GM23338 (cell line): ENCODE measurements around the gene MBD5. TPM values are rescaled to one million over a fixed set of nuclear protein-coding genes. Genes with fewer than 3 reads are reported as not detected.

Experiments
- ATAC-seq: fragments of 200-7000 bp; cut with Tn5 transposase; 3 replicates; pipeline ENCODE4 v1.9.1; 2020
- DNase-seq: peaks from one replicate; pipeline ENCODE4 v3.0.0-alpha.2; 2015; ENCODE audit warnings: low spot score
- H2AFZ ChIP-seq: fragments of 200-600 bp; sonication (generic); 2 replicates; pipeline ENCODE4 v1.8.0; 2016; ENCODE audit warnings: antibody characterized with exemption, mild to moderate bottlenecking, moderate library complexity
- H3F3A ChIP-seq: fragments of 200-600 bp; sonication (generic); replicated peaks from 2 replicates; pipeline ENCODE4 v1.8.0; 2017; ENCODE audit warnings: antibody characterized with exemption, mixed run types, low read depth
- H3K27ac ChIP-seq: fragments of 200-600 bp; sonication (generic); 2 replicates; pipeline ENCODE4 v1.6.1; 2016; ENCODE audit warnings: low read depth
- H3K27me3 ChIP-seq: fragments of 200-600 bp; sonication (generic); 2 replicates; pipeline ENCODE4 v1.8.0; 2016; ENCODE audit warnings: mild to moderate bottlenecking, mixed run types, moderate library complexity; ENCODE audit not compliant: insufficient read depth
- H3K36me3 ChIP-seq: fragments of 200-600 bp; sonication (generic); 2 replicates; pipeline ENCODE4 v1.8.0; 2016; ENCODE audit warnings: mild to moderate bottlenecking; ENCODE audit not compliant: insufficient read depth
- H3K4me1 ChIP-seq: fragments of 200-600 bp; sonication (generic); 2 replicates; pipeline ENCODE4 v1.8.0; 2016; ENCODE audit warnings: mild to moderate bottlenecking, moderate library complexity; ENCODE audit not compliant: insufficient read depth
- H3K4me2 ChIP-seq: fragments of 200-600 bp; sonication (generic); 2 replicates; pipeline ENCODE4 v1.7.1; 2017; ENCODE audit warnings: mixed run types
- H3K4me3 ChIP-seq: fragments of 200-600 bp; sonication (generic); 2 replicates; pipeline ENCODE4 v1.6.1; 2016; ENCODE audit warnings: mixed run types
- H3K79me2 ChIP-seq: fragments of 200-600 bp; sonication (generic); replicated peaks from 2 replicates; pipeline ENCODE4 v1.8.0; 2017; ENCODE audit warnings: mild to moderate bottlenecking; ENCODE audit not compliant: insufficient read depth
- H3K9me2 ChIP-seq: fragments of 200-600 bp; sonication (generic); 2 replicates; pipeline ENCODE4 v1.8.0; 2017; ENCODE audit not compliant: insufficient read depth
- H4K20me1 ChIP-seq: fragments of 200-600 bp; sonication (generic); replicated peaks from 2 replicates; pipeline ENCODE4 v1.8.0; 2017; ENCODE audit warnings: mild to moderate bottlenecking; ENCODE audit not compliant: insufficient read depth
- H3K27ac Mint-ChIP-seq: 2 replicates; pipeline ENCODE4 v1.8.0; 2020; ENCODE audit warnings: inconsistent platforms, mild to moderate bottlenecking, moderate library complexity, mixed read lengths
- H3K27me3 Mint-ChIP-seq: 3 replicates; pipeline ENCODE4 v1.8.0; 2022; ENCODE audit warnings: low read depth, mild to moderate bottlenecking, moderate library complexity, mixed read lengths, inconsistent platforms; ENCODE audit not compliant: insufficient read depth, poor library complexity
- H3K36me3 Mint-ChIP-seq: 3 replicates; pipeline ENCODE4 v1.8.0; 2021; ENCODE audit warnings: low read depth, mild to moderate bottlenecking, inconsistent platforms, moderate library complexity, mixed read lengths
- H3K4me1 Mint-ChIP-seq: 3 replicates; pipeline ENCODE4 v1.8.0; 2020; ENCODE audit warnings: mild to moderate bottlenecking, inconsistent platforms, mixed read lengths
- H3K4me3 Mint-ChIP-seq: 3 replicates; pipeline ENCODE4 v1.8.0; 2021; ENCODE audit warnings: moderate library complexity, mild to moderate bottlenecking, inconsistent platforms, mixed read lengths
- H3K9me3 Mint-ChIP-seq: 3 replicates; pipeline ENCODE4 v1.8.0; 2020; ENCODE audit warnings: moderate library complexity, mild to moderate bottlenecking, inconsistent platforms, mixed read lengths
- CREB1 ChIP-seq: fragments of 250-450 bp; sonication (Bioruptor Pico); IDR thresholded peaks from 2 replicates; pipeline ENCODE4 v1.5.0; 2020; ENCODE audit warnings: low read depth, mild to moderate bottlenecking, moderate library complexity
- EZH2phosphoT487 ChIP-seq: fragments of 200-600 bp; sonication (generic); IDR thresholded peaks from one replicate; pipeline ENCODE4 v1.8.1; 2018; ENCODE audit warnings: antibody characterized with exemption; ENCODE audit not compliant: unreplicated experiment
- STAT1 ChIP-seq: IDR thresholded peaks from one replicate; pipeline ENCODE4 v1.6.1; 2016; ENCODE audit warnings: antibody characterized with exemption; ENCODE audit not compliant: unreplicated experiment
- ZNF462 ChIP-seq: fragments of 250-450 bp; sonication (Bioruptor Pico); IDR thresholded peaks from 2 replicates; pipeline ENCODE4 v1.5.0; 2020; ENCODE audit warnings: mild to moderate bottlenecking, moderate library complexity
- polyA plus RNA-seq: library from polyadenylated mRNA; unstranded; fragments of >200 nt; fragmentation: Nextera tagmentation; extraction: Ambion mirVana; gene quantifications from 2 replicates; pipeline ENCODE4 v1.2.1, GENCODE V29; 2016
- total RNA-seq: library from RNA; depleted of rRNA; stranded (reverse); fragments of >200 nt; shearing (Covaris generic); gene quantifications from 2 replicates; pipeline ENCODE4 v1.2.3, GENCODE V29; 2014
- TF ChIP-seq, protein P1 (sequence below): IDR thresholded peaks from one replicate; pipeline ENCODE4 v1.6.1; 2018; ENCODE audit warnings: antibody characterized with exemption; ENCODE audit not compliant: unreplicated experiment
- TF ChIP-seq, protein P2 (sequence below), 2 experiments: fragments of 200-600 bp in 1 of 2; sonication (generic) in 1 of 2; conservative IDR thresholded peaks; 2 replicates each; pipeline versions ENCODE4 v1.5.1 to v1.6.1; 2016 to 2017; ENCODE audit warnings: antibody characterized with exemption in 2 of 2, low read depth in 2 of 2, mild to moderate bottlenecking in 2 of 2, moderate library complexity in 1 of 2
- TF ChIP-seq, protein P3 (sequence below): IDR thresholded peaks from 2 replicates; pipeline ENCODE4 v1.6.1; 2016; ENCODE audit warnings: antibody characterized with exemption

The MBD5 gene
- total and polyA plus RNA-seq, 2 experiments from 2014 or later: 16.2 to 23.1 TPM

GRCh38 chr2:148531669-148532428 is 511.0 kb downstream of the MBD5 start:
- H3K27ac ChIP-seq: no peak overlapping the region
- no peaks in the 10 kb centered on the region for H4K20me1 ChIP-seq
- H3K27me3 Mint-ChIP-seq: peaks cover 3% of the 10 kb centered on the region
- TF ChIP-seq, protein P1, sequence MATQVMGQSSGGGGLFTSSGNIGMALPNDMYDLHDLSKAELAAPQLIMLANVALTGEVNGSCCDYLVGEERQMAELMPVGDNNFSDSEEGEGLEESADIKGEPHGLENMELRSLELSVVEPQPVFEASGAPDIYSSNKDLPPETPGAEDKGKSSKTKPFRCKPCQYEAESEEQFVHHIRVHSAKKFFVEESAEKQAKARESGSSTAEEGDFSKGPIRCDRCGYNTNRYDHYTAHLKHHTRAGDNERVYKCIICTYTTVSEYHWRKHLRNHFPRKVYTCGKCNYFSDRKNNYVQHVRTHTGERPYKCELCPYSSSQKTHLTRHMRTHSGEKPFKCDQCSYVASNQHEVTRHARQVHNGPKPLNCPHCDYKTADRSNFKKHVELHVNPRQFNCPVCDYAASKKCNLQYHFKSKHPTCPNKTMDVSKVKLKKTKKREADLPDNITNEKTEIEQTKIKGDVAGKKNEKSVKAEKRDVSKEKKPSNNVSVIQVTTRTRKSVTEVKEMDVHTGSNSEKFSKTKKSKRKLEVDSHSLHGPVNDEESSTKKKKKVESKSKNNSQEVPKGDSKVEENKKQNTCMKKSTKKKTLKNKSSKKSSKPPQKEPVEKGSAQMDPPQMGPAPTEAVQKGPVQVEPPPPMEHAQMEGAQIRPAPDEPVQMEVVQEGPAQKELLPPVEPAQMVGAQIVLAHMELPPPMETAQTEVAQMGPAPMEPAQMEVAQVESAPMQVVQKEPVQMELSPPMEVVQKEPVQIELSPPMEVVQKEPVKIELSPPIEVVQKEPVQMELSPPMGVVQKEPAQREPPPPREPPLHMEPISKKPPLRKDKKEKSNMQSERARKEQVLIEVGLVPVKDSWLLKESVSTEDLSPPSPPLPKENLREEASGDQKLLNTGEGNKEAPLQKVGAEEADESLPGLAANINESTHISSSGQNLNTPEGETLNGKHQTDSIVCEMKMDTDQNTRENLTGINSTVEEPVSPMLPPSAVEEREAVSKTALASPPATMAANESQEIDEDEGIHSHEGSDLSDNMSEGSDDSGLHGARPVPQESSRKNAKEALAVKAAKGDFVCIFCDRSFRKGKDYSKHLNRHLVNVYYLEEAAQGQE: no peak
- TF ChIP-seq, protein P2, sequence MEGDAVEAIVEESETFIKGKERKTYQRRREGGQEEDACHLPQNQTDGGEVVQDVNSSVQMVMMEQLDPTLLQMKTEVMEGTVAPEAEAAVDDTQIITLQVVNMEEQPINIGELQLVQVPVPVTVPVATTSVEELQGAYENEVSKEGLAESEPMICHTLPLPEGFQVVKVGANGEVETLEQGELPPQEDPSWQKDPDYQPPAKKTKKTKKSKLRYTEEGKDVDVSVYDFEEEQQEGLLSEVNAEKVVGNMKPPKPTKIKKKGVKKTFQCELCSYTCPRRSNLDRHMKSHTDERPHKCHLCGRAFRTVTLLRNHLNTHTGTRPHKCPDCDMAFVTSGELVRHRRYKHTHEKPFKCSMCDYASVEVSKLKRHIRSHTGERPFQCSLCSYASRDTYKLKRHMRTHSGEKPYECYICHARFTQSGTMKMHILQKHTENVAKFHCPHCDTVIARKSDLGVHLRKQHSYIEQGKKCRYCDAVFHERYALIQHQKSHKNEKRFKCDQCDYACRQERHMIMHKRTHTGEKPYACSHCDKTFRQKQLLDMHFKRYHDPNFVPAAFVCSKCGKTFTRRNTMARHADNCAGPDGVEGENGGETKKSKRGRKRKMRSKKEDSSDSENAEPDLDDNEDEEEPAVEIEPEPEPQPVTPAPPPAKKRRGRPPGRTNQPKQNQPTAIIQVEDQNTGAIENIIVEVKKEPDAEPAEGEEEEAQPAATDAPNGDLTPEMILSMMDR (conservative IDR thresholded peaks at IDR 0.05; ENCODE audit: low read depth in 2 of 2): peak in 1 of 2 experiments; percentile 47; a peak in 2 of 4 replicates
- TF ChIP-seq STAT1: no peak
- H3K4me2 ChIP-seq: no peak overlapping the region
- no peaks in the 10 kb centered on the region for H3K79me2 ChIP-seq
- peaks cover 10% of the 10 kb centered on the region for H3K4me1 Mint-ChIP-seq
- DNase-seq: peak; percentile 12
- H3K9me3 Mint-ChIP-seq: no peaks in the 10 kb centered on the region; the same call in 2 of the 3 replicates
- peak overlapping the region; percentile 3; the same call in 1 of the 2 replicates for H2AFZ ChIP-seq
- no peak overlapping the region for H3K27ac Mint-ChIP-seq
- H3K4me3 Mint-ChIP-seq: no peak overlapping the region
- H3K36me3 Mint-ChIP-seq: no peaks in the 10 kb centered on the region
- no peaks in the 10 kb centered on the region for H3K36me3 ChIP-seq
- H3K27me3 ChIP-seq: no peaks in the 10 kb centered on the region
- H3K4me3 ChIP-seq: no peak overlapping the region
- peak; percentile 65 for ATAC-seq
- peaks cover 21% of the 10 kb centered on the region for H3K9me2 ChIP-seq
- no peaks in the 10 kb centered on the region for H3K4me1 ChIP-seq
- no peaks in the 10 kb centered on the region for H3F3A ChIP-seq

- no peak for DNase-seq
- Mint-ChIP-seq H3K9me3 (no peaks in the 10 kb centered on the region; the same call in 2 of the 3 replicates), H3K27ac (no peak overlapping the region), H3K36me3 (no peaks in the 10 kb centered on the region), H3K4me3 (no peak overlapping the region), H3K27me3 (peaks cover 3% of the 10 kb centered on the region), H3K4me1 (peaks cover 10% of the 10 kb centered on the region)
- Histone ChIP-seq H3K27me3 (no peaks in the 10 kb centered on the region), H2AFZ (no peak overlapping the region), H3K4me3 (no peak overlapping the region), H3K4me2 (no peak overlapping the region), H3K36me3 (no peaks in the 10 kb centered on the region), H3K79me2 (no peaks in the 10 kb centered on the region), H3F3A (no peaks in the 10 kb centered on the region), H3K4me1 (no peaks in the 10 kb centered on the region), H4K20me1 (no peaks in the 10 kb centered on the region), H3K9me2 (peaks cover 18% of the 10 kb centered on the region; the same call in 1 of the 2 replicates), H3K27ac (no peak overlapping the region)
- ATAC-seq: no peak
- TF ChIP-seq, protein P3, sequence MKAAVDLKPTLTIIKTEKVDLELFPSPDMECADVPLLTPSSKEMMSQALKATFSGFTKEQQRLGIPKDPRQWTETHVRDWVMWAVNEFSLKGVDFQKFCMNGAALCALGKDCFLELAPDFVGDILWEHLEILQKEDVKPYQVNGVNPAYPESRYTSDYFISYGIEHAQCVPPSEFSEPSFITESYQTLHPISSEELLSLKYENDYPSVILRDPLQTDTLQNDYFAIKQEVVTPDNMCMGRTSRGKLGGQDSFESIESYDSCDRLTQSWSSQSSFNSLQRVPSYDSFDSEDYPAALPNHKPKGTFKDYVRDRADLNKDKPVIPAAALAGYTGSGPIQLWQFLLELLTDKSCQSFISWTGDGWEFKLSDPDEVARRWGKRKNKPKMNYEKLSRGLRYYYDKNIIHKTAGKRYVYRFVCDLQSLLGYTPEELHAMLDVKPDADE: no peak
- TF ChIP-seq CREB1 (CRISPR knock-in tag) (no peak), EZH2phosphoT487 (no peak), ZNF462 (CRISPR knock-in tag) (no peak)
Observed at GRCh38 chr2:148533004-148533403, 512.1 kb downstream of the MBD5 start.
